Measurements from ENCODE around the gene COL21A1. TPM values are rescaled to one million over a fixed set of nuclear protein-coding genes. Genes with fewer than 3 reads are reported as not detected.

Gene COL21A1
- total RNA-seq, 1 experiment from 2014 or later = 49.0 TPM

DNA sequence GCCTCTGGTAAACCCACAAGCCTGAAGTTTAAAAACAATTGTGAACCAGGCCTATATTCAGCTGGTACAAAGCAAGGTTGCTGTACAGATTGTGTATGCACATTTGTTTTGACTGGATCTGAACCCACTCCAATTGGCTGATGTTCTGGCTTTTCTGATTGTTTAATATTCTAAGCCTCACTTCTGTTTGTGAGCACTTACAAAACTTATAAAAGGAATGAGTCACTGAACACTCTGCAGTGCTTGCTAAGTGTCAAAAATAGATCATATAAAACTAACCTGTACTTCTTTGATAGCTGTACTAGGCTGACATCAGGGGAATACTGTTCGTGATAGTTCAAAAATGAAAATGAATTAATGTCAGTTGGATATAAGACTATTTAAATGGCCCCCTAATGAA, 12.1 kb downstream of the COL21A1 start:
- no peak for TF ChIP-seq EZH2 (IDR thresholded peaks at IDR 0.05; ENCODE audit: borderline replicate concordance, low read depth, low read length, poor library complexity, severe bottlenecking)
- TF ChIP-seq CTCF (conservative IDR thresholded peaks at IDR 0.05; ENCODE audit: low read depth, low read length) = no peak
- H3K27ac ChIP-seq (ENCODE audit: low read depth, low read length, poor library complexity, severe bottlenecking) = no peak overlapping the region
- POLR2A ChIA-PET (ENCODE audit: low non-redundant PET) = no interaction called here
- H3K27me3 ChIP-seq (replicated peaks; ENCODE audit: insufficient read depth, low read depth, low read length, poor library complexity) = no peaks in the 10 kb centered on the region
- DNase-seq (ENCODE audit: low spot score) = no peak
- no peak overlapping the region for H3K4me3 ChIP-seq (ENCODE audit: low read depth, low read length, poor library complexity, severe bottlenecking)
- H3K36me3 ChIP-seq (ENCODE audit: insufficient read depth, low read length, poor library complexity, severe bottlenecking) = no peaks in the 10 kb centered on the region
- no peaks in the 10 kb centered on the region for H3K9me3 ChIP-seq (ENCODE audit: low read depth, low read length, poor library complexity, severe bottlenecking)
- CTCF ChIA-PET = no interaction called here
- intact Hi-C loops (cut with micrococcal nuclease; ENCODE audit: unreplicated experiment) = no loop called here
- peaks cover 58% of the 10 kb centered on the region for H3K4me1 ChIP-seq (ENCODE audit: insufficient read depth, low read length, poor library complexity, severe bottlenecking)
- BruUV-seq (replicated peaks) = no TSS peak

DNA sequence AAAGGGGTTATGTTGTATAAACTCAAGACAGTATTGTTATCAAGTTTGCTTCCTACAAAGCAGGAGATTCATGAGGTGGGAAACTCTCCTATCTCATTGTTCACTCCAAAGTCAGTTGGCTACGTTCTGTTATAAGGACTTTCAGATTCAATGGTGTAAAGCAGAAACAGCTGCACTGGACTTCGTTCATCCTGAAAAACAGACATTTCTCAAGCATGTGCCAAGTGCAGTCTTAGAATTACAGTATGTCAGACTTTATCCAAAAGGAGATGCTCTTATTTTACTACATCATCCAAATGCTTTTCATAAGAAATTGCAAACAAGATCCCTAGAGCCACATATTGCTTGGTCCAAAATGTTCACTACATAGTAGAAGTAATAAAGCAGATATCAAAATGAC, 14.9 kb downstream of the COL21A1 start:
- Histone ChIP-seq H3K36me3 (ENCODE audit: insufficient read depth, low read length, poor library complexity, severe bottlenecking) (peaks cover 8% of the 10 kb centered on the region), H3K4me3 (ENCODE audit: low read depth, low read length, poor library complexity, severe bottlenecking) (no peak overlapping the region), H3K27ac (ENCODE audit: low read depth, low read length, poor library complexity, severe bottlenecking) (no peak overlapping the region), H3K4me1 (ENCODE audit: insufficient read depth, low read length, poor library complexity, severe bottlenecking) (peaks cover 46% of the 10 kb centered on the region), H3K9me3 (ENCODE audit: low read depth, low read length, poor library complexity, severe bottlenecking) (no peaks in the 10 kb centered on the region), H3K27me3 (replicated peaks; ENCODE audit: insufficient read depth, low read depth, low read length, poor library complexity) (no peaks in the 10 kb centered on the region)
- TF ChIP-seq CTCF (conservative IDR thresholded peaks at IDR 0.05; ENCODE audit: low read depth, low read length) (no peak), EZH2 (IDR thresholded peaks at IDR 0.05; ENCODE audit: borderline replicate concordance, low read depth, low read length, poor library complexity, severe bottlenecking) (no peak)
- DNase-seq (ENCODE audit: low spot score) = no peak
- ChIA-PET CTCF (no interaction called here), POLR2A (ENCODE audit: low non-redundant PET) (no interaction called here)
- intact Hi-C loops (cut with micrococcal nuclease; ENCODE audit: unreplicated experiment) = no loop called here
- BruUV-seq (replicated peaks) = no TSS peak

- no peak for DNase-seq (ENCODE audit: low spot score)
- no peak for TF ChIP-seq EZH2 (IDR thresholded peaks at IDR 0.05; ENCODE audit: borderline replicate concordance, low read depth, low read length, poor library complexity, severe bottlenecking)
- no peak for TF ChIP-seq CTCF (conservative IDR thresholded peaks at IDR 0.05; ENCODE audit: low read depth, low read length)
- peaks cover 8% of the 10 kb centered on the region for H3K36me3 ChIP-seq (ENCODE audit: insufficient read depth, low read length, poor library complexity, severe bottlenecking)
- H3K4me1 ChIP-seq (ENCODE audit: insufficient read depth, low read length, poor library complexity, severe bottlenecking) = peaks cover 50% of the 10 kb centered on the region
- ChIA-PET POLR2A (ENCODE audit: low non-redundant PET) (no interaction called here), CTCF (no interaction called here)
- no peak overlapping the region for H3K4me3 ChIP-seq (ENCODE audit: low read depth, low read length, poor library complexity, severe bottlenecking)
- no TSS peak for BruUV-seq (replicated peaks)
- H3K27me3 ChIP-seq (replicated peaks; ENCODE audit: insufficient read depth, low read depth, low read length, poor library complexity) = no peaks in the 10 kb centered on the region
- no peak overlapping the region for H3K27ac ChIP-seq (ENCODE audit: low read depth, low read length, poor library complexity, severe bottlenecking)
- no peaks in the 10 kb centered on the region for H3K9me3 ChIP-seq (ENCODE audit: low read depth, low read length, poor library complexity, severe bottlenecking)
- intact Hi-C loops (cut with micrococcal nuclease; ENCODE audit: unreplicated experiment) = no loop called here
Observed at GRCh38 chr6:56231827-56232226, 15.6 kb downstream of the COL21A1 start.

Data from A673 (cell line).